Hepatocyte (in vitro differentiated cells): ENCODE results near the gene COBL. TPM values are rescaled to one million over a fixed set of nuclear protein-coding genes. Genes with fewer than 3 reads are reported as not detected.

Source experiments
- DNase-seq: peaks from one replicate; pipeline ENCODE4 v3.0.0-alpha.2; 2016; ENCODE audit warnings: low spot score
- H2AFZ ChIP-seq: fragments of 200-600 bp; sonication (generic); 2 replicates; pipeline ENCODE4 v1.6.0; 2016; ENCODE audit warnings: antibody characterized with exemption, mild to moderate bottlenecking
- H3K27ac ChIP-seq: fragments of 200-600 bp; sonication (generic); 2 replicates; pipeline ENCODE4 v1.5.1; 2016; ENCODE audit warnings: mild to moderate bottlenecking
- H3K27me3 ChIP-seq: fragments of 200-600 bp; sonication (generic); 2 replicates; pipeline ENCODE4 v1.6.1; 2016
- H3K36me3 ChIP-seq: fragments of 200-600 bp; sonication (generic); replicated peaks from 2 replicates; pipeline ENCODE4 v1.5.1; 2016; ENCODE audit warnings: low read depth; ENCODE audit not compliant: insufficient read depth
- H3K4me1 ChIP-seq: fragments of 200-600 bp; sonication (generic); 2 replicates; pipeline ENCODE4 v1.5.1; 2016; ENCODE audit warnings: mild to moderate bottlenecking, moderate library complexity; ENCODE audit not compliant: insufficient read depth
- H3K4me2 ChIP-seq: fragments of 200-600 bp; sonication (generic); 2 replicates; pipeline ENCODE4 v1.6.0; 2016
- H3K4me3 ChIP-seq: fragments of 200-600 bp; sonication (generic); 2 replicates; pipeline ENCODE4 v1.5.1; 2016; ENCODE audit warnings: mild to moderate bottlenecking
- H3K79me2 ChIP-seq: fragments of 200-600 bp; sonication (generic); 2 replicates; pipeline ENCODE4 v1.6.0; 2017; ENCODE audit warnings: mild to moderate bottlenecking
- H3K9me2 ChIP-seq: fragments of 200-600 bp; sonication (generic); replicated peaks from 2 replicates; pipeline ENCODE4 v1.6.0; 2017; ENCODE audit warnings: mild to moderate bottlenecking; ENCODE audit not compliant: insufficient read depth
- H3K9me3 ChIP-seq: fragments of 200-600 bp; sonication (generic); 2 replicates; pipeline ENCODE4 v1.5.1; 2016; ENCODE audit warnings: low read depth, mild to moderate bottlenecking
- H4K20me1 ChIP-seq: fragments of 200-600 bp; sonication (generic); 2 replicates; pipeline ENCODE4 v1.6.0; 2016; ENCODE audit warnings: mild to moderate bottlenecking; ENCODE audit not compliant: insufficient read depth, poor library complexity, severe bottlenecking
- CTCF ChIP-seq: fragments of 200-600 bp; sonication (generic); IDR thresholded peaks from 2 replicates; pipeline ENCODE4 v1.5.1; 2016; ENCODE audit warnings: antibody characterized with exemption, mild to moderate bottlenecking; ENCODE audit not compliant: poor library complexity
- EZH2 ChIP-seq: fragments of 200-600 bp; sonication (generic); IDR thresholded peaks from 2 replicates; pipeline ENCODE4 v1.6.1; 2016; ENCODE audit warnings: antibody characterized with exemption, mild to moderate bottlenecking, borderline replicate concordance
- EZH2phosphoT487 ChIP-seq: fragments of 200-600 bp; sonication (generic); IDR thresholded peaks from one replicate; pipeline ENCODE4 v1.6.1; 2018; ENCODE audit warnings: antibody characterized with exemption, mild to moderate bottlenecking, low read depth, moderate library complexity; ENCODE audit not compliant: unreplicated experiment, severe bottlenecking
- WGBS: methylation state at CpG from one replicate; pipeline ENCODE4 v1.1.6; 2016; ENCODE audit warnings: low lambda C conversion rate; ENCODE audit errors: missing lambda C conversion rate; 5-methylcytosine and 5-hydroxymethylcytosine counted together
- polyA plus RNA-seq: library from polyadenylated mRNA; unstranded; fragments of >200 nt; fragmentation: Nextera tagmentation; extraction: Ambion mirVana; gene quantifications from 2 replicates; pipeline ENCODE4 v1.2.1, GENCODE V29; 2016
- total RNA-seq: library from RNA; depleted of rRNA; stranded (reverse); fragments of >200 nt; gene quantifications from 2 replicates; pipeline ENCODE4 v1.2.3, GENCODE V29; 2014

Gene COBL
- total and polyA plus RNA-seq, 2 experiments from 2014 or later = 7.8 to 20.5 TPM

DNA sequence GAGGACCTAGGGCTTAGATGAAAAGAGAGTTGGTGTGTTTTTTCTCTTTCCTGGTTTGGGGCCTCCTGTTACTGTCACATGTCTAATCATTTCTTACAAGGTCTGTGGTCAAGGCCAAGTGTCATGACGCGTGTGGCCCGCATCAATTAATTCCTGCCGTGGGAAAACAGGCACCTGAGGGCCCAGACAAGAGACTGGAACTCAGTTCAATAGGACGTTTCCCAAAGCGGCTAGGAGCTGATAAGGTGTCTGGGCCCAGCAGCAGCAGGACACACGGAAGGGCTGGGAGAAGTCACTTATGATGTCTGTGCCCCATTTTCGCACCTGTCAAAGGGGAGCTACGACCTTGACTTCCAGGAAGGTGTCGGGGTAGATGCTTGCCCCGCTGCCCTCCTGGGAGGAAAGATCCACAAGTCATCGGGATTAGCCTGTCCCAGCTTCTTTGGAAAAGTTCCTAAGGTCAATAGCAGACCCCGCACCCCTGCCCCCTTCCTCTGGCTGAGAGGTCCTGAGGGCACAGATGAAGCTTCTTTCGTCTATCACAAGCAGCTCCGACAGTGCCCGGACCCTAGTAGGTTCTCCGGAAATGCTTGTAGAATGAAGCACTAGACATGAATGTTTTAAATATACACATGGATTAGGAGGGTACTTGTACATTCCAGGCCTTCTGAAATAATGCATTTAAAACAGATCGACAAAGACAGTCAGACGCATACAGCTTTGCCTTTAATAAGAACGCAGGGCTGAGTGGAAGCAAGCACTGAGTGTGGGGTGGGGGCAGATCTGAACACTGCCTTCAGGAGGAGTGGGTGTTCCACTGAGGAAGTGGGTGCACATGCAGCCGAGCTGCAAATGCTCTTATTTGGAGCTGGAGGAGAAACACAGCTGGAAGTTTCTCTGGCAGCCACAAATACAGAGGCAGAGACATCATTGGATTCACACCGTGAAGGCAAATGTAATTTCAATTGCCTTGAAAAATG, 296.4 kb downstream of the COBL start:
- 79% methylated on average over 22 of the region's 22 CpGs for WGBS
- TF ChIP-seq CTCF (no peak), EZH2phosphoT487 (no peak), EZH2 (no peak)
- H3K36me3 ChIP-seq = no peaks in the 10 kb centered on the region
- no peaks in the 10 kb centered on the region for H3K9me3 ChIP-seq
- no peak overlapping the region for H2AFZ ChIP-seq
- no peaks in the 10 kb centered on the region for H3K79me2 ChIP-seq
- DNase-seq = no peak
- no peaks in the 10 kb centered on the region for H3K27me3 ChIP-seq
- H3K4me2 ChIP-seq = no peak overlapping the region
- no peaks in the 10 kb centered on the region for H3K9me2 ChIP-seq
- H3K27ac ChIP-seq = peak overlapping the region; percentile 65
- no peaks in the 10 kb centered on the region for H4K20me1 ChIP-seq
- peaks cover 7% of the 10 kb centered on the region for H3K4me1 ChIP-seq
- no peak overlapping the region for H3K4me3 ChIP-seq

GRCh38 chr7:51019191-51019844, 297.3 kb downstream of the COBL start:
- Histone ChIP-seq H3K9me3 (no peaks in the 10 kb centered on the region), H4K20me1 (no peaks in the 10 kb centered on the region), H3K4me1 (peaks cover 7% of the 10 kb centered on the region), H3K36me3 (no peaks in the 10 kb centered on the region), H3K9me2 (no peaks in the 10 kb centered on the region), H2AFZ (no peak overlapping the region), H3K27me3 (no peaks in the 10 kb centered on the region), H3K4me2 (no peak overlapping the region), H3K27ac (no peak overlapping the region), H3K4me3 (no peak overlapping the region), H3K79me2 (no peaks in the 10 kb centered on the region)
- 90% methylated on average over 7 of the region's 7 CpGs for WGBS
- no peak for DNase-seq
- TF ChIP-seq EZH2phosphoT487 = no peak
- no peak for TF ChIP-seq EZH2
- no peak for TF ChIP-seq CTCF

DNA sequence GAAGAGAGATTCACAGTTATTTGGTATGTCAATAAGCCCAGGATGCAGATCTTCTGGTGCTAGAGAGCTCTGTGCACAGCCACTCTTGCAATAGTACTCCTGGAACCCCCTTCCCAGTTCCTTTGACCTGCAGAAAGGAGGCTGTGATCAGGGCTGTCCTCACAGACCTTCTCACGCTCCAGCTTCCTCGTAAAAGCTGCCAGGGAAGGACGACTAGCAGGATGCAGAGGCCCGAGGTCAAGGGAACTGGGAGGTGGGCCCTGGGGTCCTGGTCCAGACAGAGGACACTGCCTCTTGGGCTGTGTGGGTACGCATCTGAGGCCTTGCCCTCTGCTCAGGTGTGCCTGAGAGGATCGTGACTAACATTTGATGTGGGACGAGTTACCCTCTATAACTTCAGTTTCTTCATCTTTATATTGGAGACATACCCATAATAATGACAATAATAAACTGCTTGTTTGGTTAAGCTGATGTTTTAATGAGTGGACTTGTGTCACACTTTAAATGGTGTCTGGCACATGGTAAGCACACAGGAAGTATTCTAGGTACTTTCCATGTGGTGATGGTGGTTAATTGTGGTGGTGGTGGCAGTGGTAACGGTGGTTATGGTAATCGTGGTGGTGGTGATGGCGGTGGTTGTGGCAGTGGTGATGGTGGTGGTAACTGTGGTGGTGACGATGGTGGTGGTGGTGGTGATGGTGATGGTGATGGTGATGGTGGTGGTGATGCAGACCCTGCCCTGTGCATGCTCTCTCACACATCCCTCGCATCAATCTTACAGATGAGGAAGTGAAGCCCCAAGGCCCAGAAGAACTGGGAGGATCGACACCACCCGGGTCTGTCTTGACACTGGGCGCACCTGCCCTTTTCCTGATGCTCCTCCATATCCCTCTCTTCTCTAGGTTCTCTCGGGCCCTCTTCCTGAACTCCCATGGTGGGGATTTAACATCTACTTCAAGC, 298.8 kb downstream of the COBL start:
- no peak overlapping the region for H3K4me3 ChIP-seq
- peaks cover 7% of the 10 kb centered on the region for H3K4me1 ChIP-seq
- 93% methylated on average over 16 of the region's 16 CpGs for WGBS
- no peaks in the 10 kb centered on the region for H3K9me3 ChIP-seq
- no peak overlapping the region for H2AFZ ChIP-seq
- no peaks in the 10 kb centered on the region for H3K79me2 ChIP-seq
- TF ChIP-seq CTCF (no peak), EZH2 (no peak), EZH2phosphoT487 (no peak)
- no peaks in the 10 kb centered on the region for H3K27me3 ChIP-seq
- DNase-seq = no peak
- no peak overlapping the region for H3K27ac ChIP-seq
- no peaks in the 10 kb centered on the region for H3K36me3 ChIP-seq
- H3K9me2 ChIP-seq = no peaks in the 10 kb centered on the region
- no peak overlapping the region for H3K4me2 ChIP-seq
- no peaks in the 10 kb centered on the region for H4K20me1 ChIP-seq
